Hepatocyte (in vitro differentiated cells): ENCODE data around the gene RMI2. TPM values are rescaled to one million over a fixed set of nuclear protein-coding genes. Genes with fewer than 3 reads are reported as not detected.

Source experiments
- DNase-seq: peaks from one replicate; pipeline ENCODE4 v3.0.0-alpha.2; 2016; ENCODE audit warnings: low spot score
- H2AFZ ChIP-seq: fragments of 200-600 bp; sonication (generic); 2 replicates; pipeline ENCODE4 v1.6.0; 2016; ENCODE audit warnings: antibody characterized with exemption, mild to moderate bottlenecking
- H3K27ac ChIP-seq: fragments of 200-600 bp; sonication (generic); 2 replicates; pipeline ENCODE4 v1.5.1; 2016; ENCODE audit warnings: mild to moderate bottlenecking
- H3K27me3 ChIP-seq: fragments of 200-600 bp; sonication (generic); 2 replicates; pipeline ENCODE4 v1.6.1; 2016
- H3K36me3 ChIP-seq: fragments of 200-600 bp; sonication (generic); replicated peaks from 2 replicates; pipeline ENCODE4 v1.5.1; 2016; ENCODE audit warnings: low read depth; ENCODE audit not compliant: insufficient read depth
- H3K4me1 ChIP-seq: fragments of 200-600 bp; sonication (generic); 2 replicates; pipeline ENCODE4 v1.5.1; 2016; ENCODE audit warnings: mild to moderate bottlenecking, moderate library complexity; ENCODE audit not compliant: insufficient read depth
- H3K4me2 ChIP-seq: fragments of 200-600 bp; sonication (generic); 2 replicates; pipeline ENCODE4 v1.6.0; 2016
- H3K4me3 ChIP-seq: fragments of 200-600 bp; sonication (generic); 2 replicates; pipeline ENCODE4 v1.5.1; 2016; ENCODE audit warnings: mild to moderate bottlenecking
- H3K79me2 ChIP-seq: fragments of 200-600 bp; sonication (generic); 2 replicates; pipeline ENCODE4 v1.6.0; 2017; ENCODE audit warnings: mild to moderate bottlenecking
- H3K9me2 ChIP-seq: fragments of 200-600 bp; sonication (generic); replicated peaks from 2 replicates; pipeline ENCODE4 v1.6.0; 2017; ENCODE audit warnings: mild to moderate bottlenecking; ENCODE audit not compliant: insufficient read depth
- H3K9me3 ChIP-seq: fragments of 200-600 bp; sonication (generic); 2 replicates; pipeline ENCODE4 v1.5.1; 2016; ENCODE audit warnings: low read depth, mild to moderate bottlenecking
- H4K20me1 ChIP-seq: fragments of 200-600 bp; sonication (generic); 2 replicates; pipeline ENCODE4 v1.6.0; 2016; ENCODE audit warnings: mild to moderate bottlenecking; ENCODE audit not compliant: insufficient read depth, poor library complexity, severe bottlenecking
- CTCF ChIP-seq: fragments of 200-600 bp; sonication (generic); IDR thresholded peaks from 2 replicates; pipeline ENCODE4 v1.5.1; 2016; ENCODE audit warnings: antibody characterized with exemption, mild to moderate bottlenecking; ENCODE audit not compliant: poor library complexity
- EZH2 ChIP-seq: fragments of 200-600 bp; sonication (generic); IDR thresholded peaks from 2 replicates; pipeline ENCODE4 v1.6.1; 2016; ENCODE audit warnings: antibody characterized with exemption, mild to moderate bottlenecking, borderline replicate concordance
- EZH2phosphoT487 ChIP-seq: fragments of 200-600 bp; sonication (generic); IDR thresholded peaks from one replicate; pipeline ENCODE4 v1.6.1; 2018; ENCODE audit warnings: antibody characterized with exemption, mild to moderate bottlenecking, low read depth, moderate library complexity; ENCODE audit not compliant: unreplicated experiment, severe bottlenecking
- WGBS: methylation state at CpG from one replicate; pipeline ENCODE4 v1.1.6; 2016; ENCODE audit warnings: low lambda C conversion rate; ENCODE audit errors: missing lambda C conversion rate; 5-methylcytosine and 5-hydroxymethylcytosine counted together
- polyA plus RNA-seq: library from polyadenylated mRNA; unstranded; fragments of >200 nt; fragmentation: Nextera tagmentation; extraction: Ambion mirVana; gene quantifications from 2 replicates; pipeline ENCODE4 v1.2.1, GENCODE V29; 2016
- total RNA-seq: library from RNA; depleted of rRNA; stranded (reverse); fragments of >200 nt; gene quantifications from 2 replicates; pipeline ENCODE4 v1.2.3, GENCODE V29; 2014

Gene RMI2
- total and polyA plus RNA-seq, 2 experiments from 2014 or later = 9.8 to 11.4 TPM

- Histone ChIP-seq H2AFZ (no peak overlapping the region), H3K9me3 (no peaks in the 10 kb centered on the region), H3K4me1 (peaks cover 36% of the 10 kb centered on the region), H3K4me3 (no peak overlapping the region), H4K20me1 (no peaks in the 10 kb centered on the region), H3K79me2 (peaks cover 1% of the 10 kb centered on the region), H3K4me2 (no peak overlapping the region), H3K27ac (peak overlapping the region; percentile 52), H3K36me3 (no peaks in the 10 kb centered on the region), H3K27me3 (no peaks in the 10 kb centered on the region), H3K9me2 (no peaks in the 10 kb centered on the region)
- 41% methylated on average over 5 of the region's 5 CpGs for WGBS
- peak; percentile 58 for DNase-seq
- TF ChIP-seq EZH2phosphoT487 (no peak), CTCF (no peak), EZH2 (no peak)
Observed at GRCh38 chr16:11359370-11359769, 14.1 kb downstream of the RMI2 start.

GRCh38 chr16:11360641-11361373 lies 15.5 kb downstream of the RMI2 start:
- H2AFZ ChIP-seq = no peak overlapping the region
- DNase-seq = no peak
- no peaks in the 10 kb centered on the region for H3K9me3 ChIP-seq
- H3K4me2 ChIP-seq = no peak overlapping the region
- peak overlapping the region; percentile 54 for H3K27ac ChIP-seq
- no peaks in the 10 kb centered on the region for H4K20me1 ChIP-seq
- H3K4me1 ChIP-seq = peaks cover 31% of the 10 kb centered on the region
- H3K36me3 ChIP-seq = no peaks in the 10 kb centered on the region
- no peaks in the 10 kb centered on the region for H3K9me2 ChIP-seq
- no peaks in the 10 kb centered on the region for H3K27me3 ChIP-seq
- TF ChIP-seq EZH2 (no peak), EZH2phosphoT487 (no peak), CTCF (no peak)
- H3K4me3 ChIP-seq = no peak overlapping the region
- 81% methylated on average over 13 of the region's 13 CpGs for WGBS
- H3K79me2 ChIP-seq = no peaks in the 10 kb centered on the region

- Histone ChIP-seq H3K4me1 (peaks cover 25% of the 10 kb centered on the region), H3K79me2 (no peaks in the 10 kb centered on the region), H3K27me3 (no peaks in the 10 kb centered on the region), H3K9me2 (no peaks in the 10 kb centered on the region), H4K20me1 (no peaks in the 10 kb centered on the region), H3K4me2 (no peak overlapping the region), H3K4me3 (no peak overlapping the region), H3K9me3 (no peaks in the 10 kb centered on the region), H3K36me3 (no peaks in the 10 kb centered on the region), H3K27ac (peak overlapping the region; percentile 54), H2AFZ (no peak overlapping the region)
- DNase-seq = no peak
- TF ChIP-seq EZH2 (no peak), CTCF (no peak), EZH2phosphoT487 (no peak)
- 68% methylated on average over 16 of the region's 16 CpGs for WGBS
Observed at GRCh38 chr16:11361701-11362451, 16.6 kb downstream of the RMI2 start.
